Stomach (tissue), 4 donors: ENCODE data around the gene HUNK.

Experiments used
- CTCF ChIP-seq, 7 experiments: fragments of 450-650 bp in 4 of 7; fragments of 200-600 bp in 3 of 7; sonication (generic) in 3 of 7; IDR thresholded peaks; one replicate each; pipeline ENCODE4 v1.5.1; 2016 to 2019; ENCODE audit warnings: antibody characterized with exemption in 7 of 7, control low read depth in 2 of 7, mild to moderate bottlenecking in 1 of 7
- EP300 ChIP-seq: sonication (generic); formaldehyde crosslinking; IDR thresholded peaks from one replicate; pipeline ENCODE4 v1.6.1; 2017; ENCODE audit warnings: antibody characterized with exemption
- POLR2A ChIP-seq, 4 donors: fragments of 450-650 bp; IDR thresholded peaks; one replicate each; pipeline ENCODE4 v1.6.1; 2016; ENCODE audit warnings: antibody characterized with exemption in 4 of 4, control low read depth in 2 of 4, mild to moderate bottlenecking in 1 of 4, moderate library complexity in 1 of 4

- TF ChIP-seq CTCF (IDR thresholded peaks at IDR 0.05) (no peak), POLR2A (IDR thresholded peaks at IDR 0.05) (no peak), EP300 (no peak)
Observed at GRCh38 chr21:31922881-31923280, 50.1 kb downstream of the HUNK start.
